Neural cell (in vitro differentiated cells): ENCODE results near the gene GALNT11.

Source experiments
- EZH2 ChIP-seq: fragments of 200-600, 300-800 bp; shearing (Covaris generic), sonication (generic); IDR thresholded peaks from 2 replicates; pipeline ENCODE4 v1.6.1; 2014; ENCODE audit warnings: antibody characterized with exemption, low read length, borderline replicate concordance, mild to moderate bottlenecking; ENCODE audit not compliant: insufficient read depth, poor library complexity, severe bottlenecking
- RAD21 ChIP-seq: fragments of 450-650 bp; conservative IDR thresholded peaks from 2 replicates; pipeline ENCODE4 v1.6.1; 2014; ENCODE audit warnings: antibody characterized with exemption, mild to moderate bottlenecking, moderate library complexity
- TF ChIP-seq, protein P1 (sequence below): fragments of 450-650 bp; IDR thresholded peaks from 2 replicates; pipeline ENCODE4 v1.5.1; 2014; ENCODE audit warnings: antibody characterized with exemption, mild to moderate bottlenecking, moderate library complexity; ENCODE audit not compliant: poor library complexity, severe bottlenecking
- TF ChIP-seq, protein P2 (sequence below): IDR thresholded peaks from 2 replicates; pipeline ENCODE4 v1.6.1; 2012; ENCODE audit warnings: borderline replicate concordance

GRCh38 chr7:152050547-152050971 is 25.1 kb downstream of the GALNT11 start:
- TF ChIP-seq, protein P1, sequence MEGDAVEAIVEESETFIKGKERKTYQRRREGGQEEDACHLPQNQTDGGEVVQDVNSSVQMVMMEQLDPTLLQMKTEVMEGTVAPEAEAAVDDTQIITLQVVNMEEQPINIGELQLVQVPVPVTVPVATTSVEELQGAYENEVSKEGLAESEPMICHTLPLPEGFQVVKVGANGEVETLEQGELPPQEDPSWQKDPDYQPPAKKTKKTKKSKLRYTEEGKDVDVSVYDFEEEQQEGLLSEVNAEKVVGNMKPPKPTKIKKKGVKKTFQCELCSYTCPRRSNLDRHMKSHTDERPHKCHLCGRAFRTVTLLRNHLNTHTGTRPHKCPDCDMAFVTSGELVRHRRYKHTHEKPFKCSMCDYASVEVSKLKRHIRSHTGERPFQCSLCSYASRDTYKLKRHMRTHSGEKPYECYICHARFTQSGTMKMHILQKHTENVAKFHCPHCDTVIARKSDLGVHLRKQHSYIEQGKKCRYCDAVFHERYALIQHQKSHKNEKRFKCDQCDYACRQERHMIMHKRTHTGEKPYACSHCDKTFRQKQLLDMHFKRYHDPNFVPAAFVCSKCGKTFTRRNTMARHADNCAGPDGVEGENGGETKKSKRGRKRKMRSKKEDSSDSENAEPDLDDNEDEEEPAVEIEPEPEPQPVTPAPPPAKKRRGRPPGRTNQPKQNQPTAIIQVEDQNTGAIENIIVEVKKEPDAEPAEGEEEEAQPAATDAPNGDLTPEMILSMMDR, result no peak
- TF ChIP-seq, protein P2, sequence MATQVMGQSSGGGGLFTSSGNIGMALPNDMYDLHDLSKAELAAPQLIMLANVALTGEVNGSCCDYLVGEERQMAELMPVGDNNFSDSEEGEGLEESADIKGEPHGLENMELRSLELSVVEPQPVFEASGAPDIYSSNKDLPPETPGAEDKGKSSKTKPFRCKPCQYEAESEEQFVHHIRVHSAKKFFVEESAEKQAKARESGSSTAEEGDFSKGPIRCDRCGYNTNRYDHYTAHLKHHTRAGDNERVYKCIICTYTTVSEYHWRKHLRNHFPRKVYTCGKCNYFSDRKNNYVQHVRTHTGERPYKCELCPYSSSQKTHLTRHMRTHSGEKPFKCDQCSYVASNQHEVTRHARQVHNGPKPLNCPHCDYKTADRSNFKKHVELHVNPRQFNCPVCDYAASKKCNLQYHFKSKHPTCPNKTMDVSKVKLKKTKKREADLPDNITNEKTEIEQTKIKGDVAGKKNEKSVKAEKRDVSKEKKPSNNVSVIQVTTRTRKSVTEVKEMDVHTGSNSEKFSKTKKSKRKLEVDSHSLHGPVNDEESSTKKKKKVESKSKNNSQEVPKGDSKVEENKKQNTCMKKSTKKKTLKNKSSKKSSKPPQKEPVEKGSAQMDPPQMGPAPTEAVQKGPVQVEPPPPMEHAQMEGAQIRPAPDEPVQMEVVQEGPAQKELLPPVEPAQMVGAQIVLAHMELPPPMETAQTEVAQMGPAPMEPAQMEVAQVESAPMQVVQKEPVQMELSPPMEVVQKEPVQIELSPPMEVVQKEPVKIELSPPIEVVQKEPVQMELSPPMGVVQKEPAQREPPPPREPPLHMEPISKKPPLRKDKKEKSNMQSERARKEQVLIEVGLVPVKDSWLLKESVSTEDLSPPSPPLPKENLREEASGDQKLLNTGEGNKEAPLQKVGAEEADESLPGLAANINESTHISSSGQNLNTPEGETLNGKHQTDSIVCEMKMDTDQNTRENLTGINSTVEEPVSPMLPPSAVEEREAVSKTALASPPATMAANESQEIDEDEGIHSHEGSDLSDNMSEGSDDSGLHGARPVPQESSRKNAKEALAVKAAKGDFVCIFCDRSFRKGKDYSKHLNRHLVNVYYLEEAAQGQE, result no peak
- TF ChIP-seq RAD21 (no peak), EZH2 (no peak)
